Ovary (tissue), 9 donors: ENCODE data around the gene CR1L. TPM values are rescaled to one million over a fixed set of nuclear protein-coding genes. Genes with fewer than 3 reads are reported as not detected.

Experiments
- DNase-seq, 5 donors: peaks; one replicate each; pipeline ENCODE4 v3.0.0-alpha.2; 2019 to 2020
- H3K27ac ChIP-seq, 2 donors: fragments of 200-600 bp; one replicate each; pipeline versions ENCODE4 v1.5.1 to v1.8.0; 2019 to 2022
- H3K27me3 ChIP-seq: fragments of 200-600 bp; one replicate; pipeline ENCODE4 v1.8.0; 2022
- H3K36me3 ChIP-seq: fragments of 200-600 bp; sonication (generic); one replicate; pipeline ENCODE4 v1.5.1; 2019
- H3K4me1 ChIP-seq: one replicate; pipeline ENCODE4 v1.8.1; 2013; ENCODE audit warnings: mild to moderate bottlenecking, moderate library complexity; ENCODE audit not compliant: insufficient read depth
- H3K4me3 ChIP-seq: fragments of 200-600 bp; sonication (generic); one replicate; pipeline ENCODE4 v1.5.1; 2017
- H3K9me3 ChIP-seq, 2 donors: fragments of 200-600 bp in 1 of 2; sonication (generic) in 1 of 2; one replicate each; pipeline versions ENCODE4 v1.5.1 to v1.8.1; 2013 to 2019; ENCODE audit warnings: mild to moderate bottlenecking in 1 of 2, moderate library complexity in 1 of 2
- CTCF ChIP-seq, 3 donors: fragments of 450-650 bp in 2 of 3; fragments of 200-600 bp in 1 of 3; IDR thresholded peaks; one replicate each; pipeline versions ENCODE4 v1.5.1 to v1.8.0; 2016 to 2022; ENCODE audit warnings: antibody characterized with exemption in 3 of 3, mild to moderate bottlenecking in 1 of 3
- EP300 ChIP-seq: sonication (generic); formaldehyde crosslinking; IDR thresholded peaks from one replicate; pipeline ENCODE4 v1.6.1; 2017; ENCODE audit warnings: antibody characterized with exemption
- POLR2A ChIP-seq: fragments of 450-650 bp; IDR thresholded peaks from one replicate; pipeline ENCODE4 v1.6.1; 2017; ENCODE audit warnings: antibody characterized with exemption, mild to moderate bottlenecking, moderate library complexity
- WGBS, 3 donors: extraction: QIAGEN DNeasy Blood & Tissue Kit in 1 of 3; methylation state at CpG; one replicate each; pipeline versions ENCODE4 v1.1.5 to v1.1.7; 2013 to 2017; 5-methylcytosine and 5-hydroxymethylcytosine counted together
- intact Hi-C, 4 donors: fragments of 100-400 bp; cut with DNase I; formaldehyde crosslinking; loops; one replicate each; pipeline versions ENCODE4 v1.11.0 to v1.15.1; 2022 to 2023
- polyA plus RNA-seq, 2 donors: library from polyadenylated mRNA; stranded (reverse); fragments of 200-250 nt in 1 of 2; fragments of 350-450 nt in 1 of 2; fragmentation: Illumina TruSeq in 1 of 2; extraction: RNeasy Lipid Tissue Mini Kit (QIAGEN cat#74804) in 1 of 2; gene quantifications; one replicate each; pipeline ENCODE4 v1.2.3, GENCODE V29; 2013 to 2014
- total RNA-seq, 7 donors: library from RNA; depleted of rRNA in 2 of 7; stranded (reverse); fragments of >200 nt in 2 of 7; fragmentation: NEBNext Ultra II Directional in 3 of 7; extraction: Animal tissue kit (Norgen Biotek cat#: 25700) in 3 of 7; gene quantifications; one replicate each; pipeline versions ENCODE4 v1.1.0 to v1.2.4, GENCODE V29; 2016 to 2023
- donor health status: DM: no; HTN: no; CAD: no; lungs with moderate emphysema.
- donor health status: DM: no; HTN: no; CAD: no.
- donor health status: Bipolar disorder and iron deficiency.
- donor health status: DM: yes; HTN: yes; CAD: no.
- donor health status: DM: no; HTN: no; CAD: no.
- donor health status: DM: yes; HTN: yes; CAD: no.

CR1L gene
- total and polyA plus RNA-seq, 9 donors, result 0.92 TPM; not detected in 8

GRCh38 chr1:207649865-207650580 is 5.1 kb downstream of the CR1L start:
- Histone ChIP-seq H3K4me1 (peaks cover 3% of the 10 kb centered on the region), H3K4me3 (no peak overlapping the region), H3K9me3 (no peaks in the 10 kb centered on the region), H3K27me3 (no peaks in the 10 kb centered on the region), H3K36me3 (no peaks in the 10 kb centered on the region), H3K27ac (no peak overlapping the region)
- intact Hi-C loops, result loop anchor here in 1 of 4 donors (10.0 kb wide), 1 partner anchor 145 kb away; no protein-coding TSS in a partner anchor
- DNase-seq, result no peak
- WGBS, 3 donors, result 69 to 70% (median 69%) methylated on average over 4 of the region's 4 CpGs
- no peak for TF ChIP-seq EP300
- TF ChIP-seq CTCF (IDR thresholded peaks at IDR 0.05), result no peak
- TF ChIP-seq POLR2A, result no peak

GRCh38 chr1:207651583-207651982 is 6.7 kb downstream of the CR1L start:
- no peaks in the 10 kb centered on the region for H3K36me3 ChIP-seq
- WGBS, 3 donors, result 83 to 97% (median 88%) methylated on average over 1 of the region's 1 CpG
- DNase-seq, result no peak
- intact Hi-C loops, result no loop called here
- H3K4me3 ChIP-seq, result no peak overlapping the region
- H3K4me1 ChIP-seq, result no peaks in the 10 kb centered on the region
- no peaks in the 10 kb centered on the region for H3K27me3 ChIP-seq
- TF ChIP-seq EP300, result no peak
- no peak for TF ChIP-seq CTCF (IDR thresholded peaks at IDR 0.05)
- no peak for TF ChIP-seq POLR2A
- no peaks in the 10 kb centered on the region for H3K9me3 ChIP-seq
- H3K27ac ChIP-seq, result no peak overlapping the region

- H3K27me3 ChIP-seq, result no peaks in the 10 kb centered on the region
- intact Hi-C loops, result no loop called here
- TF ChIP-seq POLR2A, result no peak
- TF ChIP-seq CTCF (IDR thresholded peaks at IDR 0.05), result no peak
- no peak for TF ChIP-seq EP300
- no peak for DNase-seq
- H3K4me3 ChIP-seq, result no peak overlapping the region
- no peaks in the 10 kb centered on the region for H3K9me3 ChIP-seq
- H3K4me1 ChIP-seq, result no peaks in the 10 kb centered on the region
- H3K36me3 ChIP-seq, result no peaks in the 10 kb centered on the region
- H3K27ac ChIP-seq, result no peak overlapping the region
- WGBS, 3 donors, result 23 to 50% (median 26%) methylated on average over 2 of the region's 2 CpGs
These were observed 9.4 kb downstream of the CR1L start for GRCh38 chr1:207654320-207654719.

GRCh38 chr1:207658408-207658807 is 13.5 kb downstream of the CR1L start:
- WGBS, 3 donors, result 78 to 85% (median 82%) methylated on average over 7 of the region's 7 CpGs

More at GRCh38 chr1:207658408-207658807, 13.5 kb downstream of the CR1L start:
- TF ChIP-seq CTCF (IDR thresholded peaks at IDR 0.05) (no peak), EP300 (no peak)
- Histone ChIP-seq H3K9me3 (no peaks in the 10 kb centered on the region), H3K36me3 (no peaks in the 10 kb centered on the region), H3K27ac (no peak overlapping the region), H3K27me3 (no peaks in the 10 kb centered on the region), H3K4me1 (no peaks in the 10 kb centered on the region), H3K4me3 (no peak overlapping the region)
- no peak for DNase-seq
- intact Hi-C loops, result no loop called here
